WI38 (cell line): ENCODE data around the gene STC2.

Source experiments
- H3K4me3 ChIP-seq: 2 replicates; pipeline ENCODE4 v1.5.1; 2011; ENCODE audit warnings: low read depth, mild to moderate bottlenecking, control low read depth, low read length
- CTCF ChIP-seq: IDR thresholded peaks from 2 replicates; pipeline ENCODE4 v1.5.1; 2012; ENCODE audit warnings: low read depth, mild to moderate bottlenecking, control low read depth, low read length

The STC2 gene

GRCh38 chr5:173310218-173310769, 17.9 kb downstream of the STC2 start:
- no peak for TF ChIP-seq CTCF
- H3K4me3 ChIP-seq = no peak overlapping the region

GRCh38 chr5:173309731-173310130, 18.5 kb downstream of the STC2 start:
- no peak for TF ChIP-seq CTCF
- no peak overlapping the region for H3K4me3 ChIP-seq

GRCh38 chr5:173308226-173308625, 20.0 kb downstream of the STC2 start:
- no peak for TF ChIP-seq CTCF
- H3K4me3 ChIP-seq = no peak overlapping the region

- TF ChIP-seq CTCF = no peak
- H3K4me3 ChIP-seq = no peak overlapping the region
Measured at GRCh38 chr5:173307695-173308094, 20.5 kb downstream of the STC2 start.

- H3K4me3 ChIP-seq = no peak overlapping the region
- no peak for TF ChIP-seq CTCF
Measured at GRCh38 chr5:173306695-173307094, 21.5 kb downstream of the STC2 start.

GRCh38 chr5:173304591-173304988, 23.6 kb downstream of the STC2 start:
- no peak for TF ChIP-seq CTCF
- no peak overlapping the region for H3K4me3 ChIP-seq

GRCh38 chr5:173303878-173304590, 24.2 kb downstream of the STC2 start:
- TF ChIP-seq CTCF = no peak
- H3K4me3 ChIP-seq = no peak overlapping the region
